NCI-H128 (cell line): ENCODE results near the gene SBF2.
"Not testable (repeated sequence)": the region's sequence is repeated elsewhere in the genome, so short reads cannot be mapped to it uniquely, and the experiment has no call there.

ENCODE experiments used
- DNase-seq: peaks from one replicate; lab custom pipeline; 2025; ENCODE audit not compliant: unreplicated experiment; lab: John Stamatoyannopoulos, UW

Gene SBF2

DNA sequence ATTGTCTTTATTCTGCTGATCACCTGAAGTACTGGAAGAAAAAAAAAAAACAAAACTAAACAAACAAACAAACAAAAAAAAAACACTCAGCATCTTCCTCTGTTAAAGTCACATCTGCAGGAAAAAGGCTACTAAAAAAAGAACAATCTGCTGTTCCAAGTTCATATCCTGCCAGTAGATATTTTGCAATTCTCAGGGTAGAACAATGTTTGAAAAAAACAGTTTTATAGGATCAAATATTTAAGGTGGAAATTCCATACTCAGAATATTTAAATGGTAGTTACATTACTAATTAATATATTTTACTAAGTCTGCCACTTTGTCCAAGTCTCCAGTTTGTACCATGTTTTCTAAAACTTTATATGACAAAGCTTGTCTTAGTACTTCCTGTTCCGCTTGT is 175.2 kb downstream of the SBF2 start:
- no peak for DNase-seq

DNA sequence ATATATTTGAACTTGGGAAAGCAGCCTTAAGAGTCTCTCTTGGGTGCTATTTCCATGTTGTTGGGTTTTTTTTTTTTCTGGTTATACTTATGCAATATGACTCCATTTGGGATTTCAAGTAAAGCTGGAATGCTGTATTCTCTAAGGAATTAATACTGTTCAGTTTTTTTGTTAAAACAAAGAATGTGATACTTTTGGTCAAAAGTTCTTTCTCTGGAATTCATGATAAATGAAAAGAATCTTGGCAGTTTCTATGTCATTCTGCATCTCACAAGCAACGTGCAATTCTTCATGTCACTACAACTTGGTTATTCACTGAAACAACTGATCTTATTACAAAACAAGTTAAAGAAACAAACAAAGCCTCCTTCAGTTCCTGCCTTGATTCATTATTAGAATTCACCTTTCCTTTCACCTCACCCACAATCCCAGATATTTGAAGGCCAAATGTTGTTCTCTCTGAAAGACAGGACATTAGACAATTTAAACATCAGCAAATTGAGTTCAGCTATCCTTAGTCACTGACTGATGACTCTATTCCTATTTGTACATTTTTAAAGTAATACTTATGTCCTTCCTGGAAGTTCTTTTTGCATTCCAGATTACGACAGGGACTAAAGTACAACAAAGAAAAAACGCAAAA is 176.2 kb downstream of the SBF2 start:
- no peak for DNase-seq

DNA sequence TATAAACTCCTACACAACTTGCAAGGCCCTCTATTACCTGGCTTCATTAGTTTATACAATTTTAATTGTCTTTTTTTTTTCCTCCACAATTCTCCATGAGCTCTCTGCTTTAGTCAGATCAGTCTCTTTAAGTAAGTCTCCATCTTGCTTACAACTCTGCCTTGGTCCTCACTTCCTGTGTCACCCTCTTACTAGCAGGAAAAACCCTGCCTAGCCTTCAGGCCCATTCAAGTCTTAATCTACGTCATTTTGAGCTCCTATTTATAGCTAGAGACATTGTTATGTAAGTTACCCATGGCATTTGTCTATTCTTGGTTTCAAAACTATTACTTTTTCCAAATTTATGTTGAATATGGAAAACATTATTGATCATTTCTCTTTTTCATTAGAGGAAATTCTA is 177.4 kb downstream of the SBF2 start:
- no peak for DNase-seq

DNA sequence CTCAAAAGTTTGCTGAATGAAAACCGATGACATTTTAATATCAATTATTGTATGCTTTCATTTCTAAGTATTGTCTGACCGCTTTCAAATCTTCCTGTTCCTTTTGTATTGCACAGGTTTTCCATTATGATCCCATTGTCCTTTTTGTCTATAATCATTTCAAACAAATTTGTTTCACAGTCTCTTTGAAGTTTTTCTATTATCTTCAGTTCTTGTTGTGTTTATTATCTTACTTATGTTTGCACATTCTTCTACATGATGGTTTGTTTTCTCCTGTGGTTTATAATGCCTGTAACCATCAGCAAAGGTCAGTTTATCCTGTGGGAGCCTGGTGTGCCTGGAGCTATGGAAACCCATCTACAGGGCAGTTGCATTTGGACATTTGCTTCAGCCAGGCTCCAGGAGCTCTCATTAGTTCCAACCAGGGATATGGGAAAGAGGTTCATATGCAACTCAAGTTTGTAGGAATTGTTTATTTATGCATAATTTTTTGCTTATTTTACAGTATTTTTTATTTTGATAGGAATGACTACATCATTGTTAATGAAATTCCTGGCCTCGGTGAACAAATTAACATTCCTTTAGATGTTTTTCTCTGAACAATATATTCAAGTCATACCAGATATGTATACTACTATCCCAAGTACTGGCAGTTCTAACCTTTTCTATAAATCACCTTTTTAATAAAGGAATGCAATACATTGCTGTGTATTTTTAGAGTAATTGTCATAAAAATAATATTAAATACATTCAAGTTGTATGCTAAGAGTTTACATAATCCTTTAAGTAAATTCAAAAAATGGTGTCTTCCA is 179.2 kb downstream of the SBF2 start:
- no peak for DNase-seq

DNA sequence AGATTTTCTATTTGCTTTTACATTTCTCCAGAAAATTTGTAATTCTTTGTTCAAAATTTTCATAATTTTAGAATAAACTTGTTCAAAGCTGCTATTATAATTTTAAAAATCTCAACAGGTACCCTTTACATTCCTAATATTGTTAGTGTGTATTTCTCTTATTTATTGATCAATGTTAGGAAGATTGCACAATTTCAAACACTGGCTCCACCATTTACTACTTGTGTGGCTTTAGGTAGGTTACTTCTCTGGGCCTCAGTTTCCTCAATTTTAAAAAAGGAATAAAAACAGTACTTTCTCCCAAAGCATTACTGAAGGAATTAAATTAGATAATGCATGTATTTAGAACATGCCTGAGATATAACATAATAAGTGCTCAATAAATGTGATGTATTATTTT is 180.2 kb downstream of the SBF2 start:
- no peak for DNase-seq

DNA sequence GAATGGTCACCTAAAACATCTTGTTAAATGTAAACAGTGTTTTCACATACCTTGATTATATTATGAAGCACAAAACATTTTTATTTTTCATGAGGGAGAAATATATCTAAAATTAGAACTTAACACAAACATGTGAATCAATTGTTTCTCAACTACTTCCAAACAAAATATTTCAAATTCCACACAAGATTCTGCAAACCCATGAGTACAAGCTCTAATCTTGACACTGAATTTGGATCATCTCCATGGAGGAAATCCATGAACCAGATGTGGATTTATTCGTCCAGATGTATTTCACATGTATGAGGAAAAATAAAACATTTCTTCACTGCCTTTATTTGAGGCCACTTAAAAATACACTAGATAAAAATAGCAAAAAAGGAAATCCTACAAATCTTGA is 184.2 kb downstream of the SBF2 start:
- DNase-seq: no peak

DNA sequence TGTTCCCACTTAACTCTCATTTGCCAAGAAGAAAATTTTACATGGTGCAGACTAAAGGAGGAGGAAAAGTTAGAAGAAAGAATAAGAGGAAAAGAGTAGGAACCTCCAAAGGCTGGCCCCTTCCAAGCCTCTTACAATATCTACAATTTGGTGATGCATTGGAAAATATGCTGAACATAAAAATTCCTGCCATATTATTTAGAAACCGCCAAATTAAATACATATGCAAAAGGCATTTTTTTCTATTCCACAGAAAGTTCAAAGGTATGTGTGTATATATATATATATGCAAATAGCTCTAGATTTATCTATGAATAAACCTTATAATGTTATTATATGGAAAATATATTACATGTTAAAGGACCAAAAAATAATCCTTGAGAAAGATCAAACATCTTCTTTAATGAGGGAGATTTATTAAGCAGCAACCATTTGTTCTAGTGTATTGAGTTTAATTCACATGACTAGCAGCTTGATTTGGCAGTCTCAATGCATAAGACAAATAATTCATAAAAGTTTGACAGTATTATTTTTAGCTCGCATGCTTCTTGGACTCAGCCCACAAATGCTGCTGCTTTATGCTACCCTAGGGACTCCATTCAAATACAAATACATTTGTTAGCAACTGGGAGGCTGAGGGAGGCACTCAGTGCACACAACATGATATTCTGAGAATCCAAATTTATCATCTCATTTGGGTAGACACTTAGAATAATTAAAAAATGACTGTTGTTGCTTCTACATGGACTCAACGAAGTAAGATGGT is 184.9 kb downstream of the SBF2 start:
- DNase-seq: no peak

DNA sequence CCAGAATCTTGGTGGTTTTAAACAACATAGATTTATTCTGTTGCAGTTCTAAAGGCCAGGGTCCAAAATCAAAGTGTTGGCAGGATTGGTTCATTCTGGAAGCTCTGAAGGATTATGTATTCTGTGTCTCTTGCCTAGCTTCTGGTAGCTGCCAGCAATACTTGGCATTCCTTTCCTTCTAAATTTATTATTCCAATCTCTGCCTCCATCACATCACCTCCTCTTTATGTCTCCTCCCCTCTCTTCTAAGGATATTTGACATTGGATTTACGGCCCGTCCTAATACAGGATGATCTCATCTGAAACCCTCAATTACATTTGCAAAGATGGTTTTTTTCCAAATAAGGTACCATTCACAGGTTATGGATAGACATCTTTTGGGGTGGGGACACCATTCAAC is 186.5 kb downstream of the SBF2 start:
- no peak for DNase-seq

DNA sequence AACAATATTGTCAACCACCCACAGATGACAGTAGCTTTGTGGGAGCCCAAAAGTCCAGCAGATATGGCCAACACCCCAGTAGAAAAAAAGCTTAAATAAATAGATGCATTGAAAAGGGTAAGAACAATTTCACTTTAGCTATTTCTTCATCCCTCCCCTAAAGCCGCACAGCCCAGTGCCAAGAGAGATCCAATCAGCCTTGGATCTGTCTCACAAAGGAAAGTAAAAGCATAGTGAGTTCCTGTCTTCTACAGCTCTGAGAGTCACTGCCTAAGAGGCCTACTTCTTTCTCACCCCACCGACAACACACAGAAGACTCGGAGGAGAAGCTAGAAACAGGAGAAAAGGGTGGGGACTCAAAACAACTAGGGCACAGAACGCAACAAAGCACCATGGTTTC is 196.4 kb downstream of the SBF2 start:
- no peak for DNase-seq

DNA sequence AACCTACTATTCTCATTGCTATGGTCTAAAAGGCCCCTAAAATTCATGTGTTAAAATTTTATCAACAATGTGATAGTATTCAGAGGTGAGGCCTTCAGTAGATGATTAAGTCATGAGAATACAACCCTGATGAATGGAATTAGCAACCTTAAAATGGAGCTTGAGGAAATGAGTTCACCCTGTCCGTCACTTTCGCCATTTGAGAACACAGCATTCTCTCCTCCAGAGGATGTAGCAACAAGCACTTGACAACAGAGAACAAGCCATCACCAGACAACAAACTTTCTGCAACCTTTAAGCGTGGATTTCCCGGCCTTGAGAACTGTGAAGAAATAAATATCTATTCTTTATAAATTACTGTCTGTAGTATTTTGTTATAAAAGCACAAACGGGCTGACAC is 197.0 kb downstream of the SBF2 start:
- DNase-seq: no peak

DNA sequence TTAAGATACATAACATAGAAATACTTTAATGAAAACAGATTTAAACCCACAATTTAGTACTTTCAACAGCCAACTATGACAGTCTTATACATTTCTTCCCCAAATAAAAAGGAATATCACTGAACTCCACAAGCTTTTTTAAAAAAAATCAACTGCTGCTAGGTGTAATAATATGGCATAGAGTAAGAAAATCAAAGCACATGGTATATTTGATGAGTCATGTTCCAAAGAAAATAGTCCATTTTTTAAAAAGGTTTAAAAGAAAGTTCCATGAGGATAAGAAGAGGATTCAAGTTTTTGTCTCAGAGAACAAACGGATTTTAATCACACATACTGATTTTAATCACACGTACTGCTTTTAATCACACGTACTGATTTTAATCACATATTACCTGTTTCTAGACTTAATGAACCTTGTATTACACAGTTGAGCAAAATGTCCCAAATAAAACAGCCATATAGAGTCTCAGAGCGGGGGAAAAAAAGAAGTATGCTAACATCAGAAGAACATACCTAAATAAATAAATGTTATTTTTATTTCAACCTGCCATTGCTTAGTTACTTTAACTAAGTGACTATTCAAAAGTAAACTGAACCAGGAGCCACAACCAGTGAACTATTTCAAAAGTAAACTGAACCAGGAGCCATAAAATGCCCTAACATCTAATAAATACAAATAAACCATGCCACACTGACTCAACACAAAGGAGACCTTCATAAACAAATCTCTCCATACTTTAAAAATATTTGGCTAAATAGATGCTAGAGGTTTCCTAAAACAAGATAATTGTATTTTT is 198.4 kb downstream of the SBF2 start:
- no peak for DNase-seq

DNA sequence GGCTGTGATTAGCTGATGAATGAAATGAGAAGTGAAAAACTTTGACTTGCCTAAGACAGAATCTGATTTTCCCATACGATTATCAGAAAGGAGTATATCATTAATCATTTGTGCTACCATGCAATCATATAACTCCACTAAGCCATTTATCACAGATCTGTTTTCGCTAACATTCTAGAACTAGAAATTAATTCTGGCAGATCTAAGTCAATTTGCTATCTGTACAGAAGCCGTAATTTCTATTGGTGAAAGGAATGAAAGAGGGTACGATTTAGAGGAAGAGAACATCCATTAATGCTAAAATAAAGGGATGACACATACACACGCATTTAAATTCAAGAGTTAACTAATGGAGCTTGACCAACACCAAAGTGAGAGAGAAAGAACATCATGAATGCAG is 201.6 kb downstream of the SBF2 start:
- DNase-seq: no peak

DNA sequence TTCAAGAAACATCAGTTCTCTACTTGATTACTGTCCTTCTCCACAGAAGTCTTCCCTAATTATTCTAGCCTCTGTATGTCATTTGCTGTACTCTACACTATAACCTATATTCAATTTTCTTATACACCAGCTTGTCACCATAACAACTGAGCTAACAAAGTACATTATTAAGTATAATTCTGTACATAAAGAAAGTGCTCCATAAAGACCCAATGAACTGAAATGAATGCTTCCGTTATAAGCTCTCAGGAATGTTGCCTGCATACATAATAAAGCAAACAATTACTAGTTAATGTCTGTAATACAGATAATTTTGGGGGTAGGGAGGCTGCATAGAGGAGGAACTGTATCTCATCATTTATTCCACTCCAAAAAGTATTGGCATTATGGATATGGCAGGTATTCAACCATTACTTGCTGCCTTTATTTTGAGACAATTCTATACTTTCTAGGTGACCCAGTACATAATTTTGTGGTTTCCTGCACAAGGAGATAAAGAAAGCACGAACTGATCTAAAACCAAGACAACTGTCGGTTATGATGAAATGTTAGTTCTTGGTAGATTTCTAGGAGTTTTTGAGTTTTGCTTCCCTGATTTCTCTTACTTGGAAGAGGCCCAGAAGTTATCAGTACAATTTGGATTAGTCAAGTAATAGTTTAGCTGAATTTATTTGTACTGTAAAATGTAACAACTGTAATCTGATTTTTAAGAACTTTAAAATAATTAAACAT is 202.5 kb downstream of the SBF2 start:
- DNase-seq: no peak

DNA sequence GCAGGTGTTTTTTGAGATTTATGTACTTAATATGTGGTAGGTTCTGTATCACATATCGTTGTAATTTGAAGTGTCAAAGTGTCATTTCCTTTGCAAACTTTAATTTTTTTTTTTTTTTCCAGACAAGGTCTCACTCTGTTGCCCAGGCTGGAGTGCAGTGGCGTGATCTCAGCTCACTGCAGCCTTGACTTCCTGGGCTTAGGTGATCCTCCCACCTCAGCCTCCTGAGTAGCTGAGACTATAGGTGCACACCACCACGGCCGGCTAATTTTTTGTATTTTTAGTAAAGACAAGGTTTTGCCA is 206.1 kb downstream of the SBF2 start:
- DNase-seq: not testable (repeated sequence)

DNA sequence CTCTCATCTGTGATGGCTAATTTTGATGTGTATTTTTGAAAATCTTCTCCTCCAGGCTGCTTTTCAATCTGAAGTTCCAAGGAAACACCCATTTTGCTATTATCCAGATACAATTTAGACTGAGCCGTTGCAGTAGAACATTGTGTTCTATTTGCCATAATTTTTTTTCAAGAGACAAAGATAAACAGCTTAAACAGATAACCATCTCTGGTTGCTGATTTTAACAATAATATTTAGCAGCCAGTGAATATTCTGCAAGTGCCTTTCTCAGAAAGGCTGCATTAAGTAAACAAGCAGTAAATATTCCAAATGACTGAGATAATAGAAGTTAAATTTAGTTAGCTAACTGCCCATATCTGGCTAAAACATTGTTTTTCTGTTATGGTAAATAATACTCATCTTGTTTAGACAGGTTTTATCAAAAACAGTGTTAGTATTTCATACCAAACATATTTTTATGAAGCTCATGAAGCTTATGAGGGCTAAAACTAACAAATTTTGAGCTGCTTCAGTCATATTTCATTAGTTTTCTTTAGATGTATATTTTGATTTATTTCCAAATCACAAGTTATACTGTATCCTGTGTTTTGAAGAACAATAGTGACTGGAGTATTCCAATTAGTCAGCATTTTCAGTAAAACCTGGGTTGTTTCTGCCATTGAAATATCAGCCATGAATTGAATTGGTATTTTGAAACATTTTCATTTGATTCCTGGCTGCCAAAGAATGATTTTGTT is 206.7 kb downstream of the SBF2 start:
- no peak for DNase-seq

DNA sequence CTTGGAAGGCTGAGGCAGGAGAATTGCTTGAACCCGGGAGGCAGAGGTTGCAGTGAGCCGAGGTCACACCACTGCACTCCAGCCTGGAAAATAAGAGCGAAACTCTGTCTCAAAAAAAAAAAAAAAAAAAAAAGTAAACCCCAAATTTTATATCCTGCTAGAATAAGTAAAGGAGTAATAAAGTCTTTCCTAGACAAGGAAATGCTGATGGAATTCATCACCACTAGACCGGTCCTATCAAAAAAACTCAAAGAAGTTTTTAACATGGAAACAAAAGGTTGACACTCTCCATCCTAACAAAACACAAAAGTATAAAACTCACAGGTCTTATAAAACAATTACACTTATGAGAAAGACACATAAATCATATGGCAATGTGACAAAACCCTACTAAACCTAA is 213.9 kb downstream of the SBF2 start:
- DNase-seq: no peak

DNA sequence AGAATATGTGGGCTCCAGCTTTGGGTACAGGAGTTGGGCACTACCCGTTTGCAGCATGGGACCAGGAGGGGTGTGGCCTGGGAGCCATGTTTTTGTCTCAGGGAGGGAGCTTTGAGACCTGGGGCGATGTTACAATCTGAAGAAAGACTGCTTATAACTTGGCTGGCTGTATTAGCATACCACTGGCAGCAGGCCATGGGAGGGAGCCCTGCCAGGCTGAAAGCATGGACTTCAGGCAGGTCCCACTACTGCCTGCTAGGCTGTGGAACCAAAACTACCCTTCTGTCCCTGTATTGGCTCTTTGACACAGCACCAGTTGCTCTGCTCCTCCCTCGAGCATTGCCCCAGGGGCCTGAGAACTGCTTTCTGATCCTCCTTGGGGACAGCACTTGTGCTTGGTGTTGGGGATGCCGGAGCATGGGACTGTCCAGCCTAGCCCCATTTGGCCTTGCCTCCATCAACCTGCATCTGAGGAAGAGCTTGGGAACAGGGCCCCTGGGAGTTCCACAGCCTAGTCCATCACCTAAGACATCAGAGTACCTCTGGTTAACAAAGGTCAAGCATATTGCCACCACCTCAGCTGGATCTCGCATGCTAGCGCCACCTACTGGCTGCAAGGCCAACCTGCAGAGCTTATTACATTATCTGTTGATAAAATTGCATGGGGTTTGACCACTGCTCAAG is 217.4 kb downstream of the SBF2 start:
- no peak for DNase-seq

DNA sequence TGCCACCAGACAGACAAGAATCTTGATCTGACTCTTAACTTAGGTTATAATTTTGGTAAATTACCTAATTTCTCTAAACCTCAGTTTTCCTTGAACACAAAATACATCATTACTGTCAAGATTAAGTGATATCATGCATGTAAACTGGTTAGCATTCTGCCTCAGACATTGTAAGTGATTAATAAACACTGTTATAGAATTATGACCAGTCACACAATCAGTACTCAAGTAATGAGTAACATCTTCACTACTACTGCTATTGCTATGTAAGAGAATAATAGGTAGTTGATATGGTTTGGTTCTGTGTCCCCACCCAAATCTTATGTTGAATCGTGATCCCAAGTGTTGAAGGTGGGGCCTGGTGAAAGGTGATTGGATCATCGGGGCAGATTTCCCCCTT is 218.9 kb downstream of the SBF2 start:
- no peak for DNase-seq

DNA sequence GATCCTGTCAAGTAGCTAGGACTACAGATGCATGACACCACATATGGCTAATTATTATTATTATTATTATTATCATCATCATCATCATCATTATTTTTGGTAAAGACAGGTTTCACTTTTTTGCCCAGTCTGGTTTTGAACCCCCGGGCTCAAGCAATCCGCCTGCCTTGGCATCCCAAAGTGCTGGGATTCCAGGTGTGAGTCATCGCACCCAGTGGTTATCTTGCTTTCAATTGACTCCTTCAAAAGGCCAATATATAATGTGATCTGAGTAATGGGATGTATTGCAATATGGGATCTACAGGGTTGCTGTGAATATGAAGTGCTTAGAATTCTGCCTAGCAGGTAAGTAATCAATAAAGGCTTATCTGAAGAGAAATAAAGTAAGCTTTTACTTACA is 221.2 kb downstream of the SBF2 start:
- no peak for DNase-seq

DNA sequence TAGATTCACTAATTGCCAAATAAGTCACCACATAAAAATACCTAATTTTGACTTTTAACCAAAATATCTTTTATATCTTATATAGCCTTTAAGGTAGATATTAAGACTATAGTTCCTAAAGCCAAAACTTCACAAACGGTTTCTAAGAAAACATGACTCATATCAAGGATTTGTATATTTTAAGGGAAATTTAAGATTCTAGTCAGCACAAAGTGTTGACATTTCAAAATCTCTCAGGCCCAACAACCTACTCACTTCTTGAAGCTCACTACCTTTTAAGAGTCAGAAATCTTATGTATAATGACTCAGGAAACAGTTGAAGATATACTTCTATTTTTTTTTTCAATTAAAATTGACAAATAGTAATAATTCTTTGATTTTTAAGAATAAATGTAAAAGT is 221.9 kb downstream of the SBF2 start:
- DNase-seq: no peak
